Measurements from ENCODE around the gene EEF1AKMT2. TPM values are rescaled to one million over a fixed set of nuclear protein-coding genes. Genes with fewer than 3 reads are reported as not detected.

EEF1AKMT2 gene
- total RNA-seq, 1 donor, result 10.2 TPM

Small RNA genes within 50 kb of the gene (small RNA-seq; reads per million reads assigned to genes)
- gene RF00019, result not detected

Other genes starting within 250 kb of the EEF1AKMT2 start
- 32.9 TPM for gene FAM53B, start 47.5 kb downstream of the EEF1AKMT2 start, total RNA-seq
- 4.6 TPM for gene ABRAXAS2, start 9.9 kb upstream of the EEF1AKMT2 start, total RNA-seq
- 12.4 TPM for gene ZRANB1, start 150.2 kb upstream of the EEF1AKMT2 start, total RNA-seq

Data from hematopoietic multipotent progenitor cell (in vitro differentiated cells).